ENCODE results near the gene RYR2. TPM values are rescaled to one million over a fixed set of nuclear protein-coding genes. Genes with fewer than 3 reads are reported as not detected.

RYR2 gene
- total RNA-seq, 1 experiment from 2014 or later: 0.03 TPM

GRCh38 chr1:237050915-237051314, 8.9 kb downstream of the RYR2 start:
- H3K4me1 ChIP-seq (ENCODE audit: control insufficient read depth, insufficient read depth, low read length): no peaks in the 10 kb centered on the region
- H3K9me3 ChIP-seq (ENCODE audit: control insufficient read depth, insufficient read depth, low read depth, low read length): no peaks in the 10 kb centered on the region
- TF ChIP-seq SIN3A (IDR thresholded peaks at IDR 0.05; ENCODE audit: borderline replicate concordance, insufficient read depth, low read depth, low read length): no peak
- TF ChIP-seq POLR2AphosphoS5 (IDR thresholded peaks at IDR 0.05; ENCODE audit: low read depth, low read length): no peak
- TF ChIP-seq CTCF (IDR thresholded peaks at IDR 0.05): no peak
- no peak for TF ChIP-seq TCF7L2 (IDR thresholded peaks at IDR 0.05; ENCODE audit: low read depth, low read length)
- no peak for TF ChIP-seq REST (IDR thresholded peaks at IDR 0.05; ENCODE audit: insufficient read depth in 1 of 2, low read depth in 2 of 2, low read length in 1 of 2)
- intact Hi-C loops (cut with micrococcal nuclease; ENCODE audit: unreplicated experiment): no loop called here
- H3K27me3 ChIP-seq (ENCODE audit: control insufficient read depth, insufficient read depth, low read length): peaks cover 13% of the 10 kb centered on the region
- CTCF ChIA-PET: no interaction called here
- no peak overlapping the region for H3K27ac ChIP-seq (ENCODE audit: low read length)
- no peak for DNase-seq (ENCODE audit: low read depth, low spot score)
- in situ Hi-C loops (cut with HindIII; ENCODE audit: low pct_unique_long_range_greater_than_20kb, low sequenced_read_pairs): no loop called here
- BruUV-seq (replicated peaks): no TSS peak
- H3K4me3 ChIP-seq (ENCODE audit: low read depth in 2 of 2, low read length in 2 of 2): no peak overlapping the region
- no peak for ATAC-seq
- H3K36me3 ChIP-seq (ENCODE audit: control insufficient read depth, insufficient read depth, low read length): no peaks in the 10 kb centered on the region; the same call in 1 of the 2 replicates
- POLR2A ChIA-PET: no interaction called here

GRCh38 chr1:237054313-237054712, 12.3 kb downstream of the RYR2 start:
- intact Hi-C loops (cut with micrococcal nuclease; ENCODE audit: unreplicated experiment): no loop called here
- no peaks in the 10 kb centered on the region for H3K36me3 ChIP-seq (ENCODE audit: control insufficient read depth, insufficient read depth, low read length)
- no peak for DNase-seq (ENCODE audit: low read depth, low spot score)
- no peaks in the 10 kb centered on the region for H3K9me3 ChIP-seq (ENCODE audit: control insufficient read depth, insufficient read depth, low read depth, low read length)
- ATAC-seq: no peak
- in situ Hi-C loops (cut with HindIII; ENCODE audit: low pct_unique_long_range_greater_than_20kb, low sequenced_read_pairs): no loop called here
- H3K27me3 ChIP-seq (ENCODE audit: control insufficient read depth, insufficient read depth, low read length): peaks cover 9% of the 10 kb centered on the region
- no peak overlapping the region for H3K4me3 ChIP-seq (ENCODE audit: low read depth in 2 of 2, low read length in 2 of 2)
- H3K27ac ChIP-seq (ENCODE audit: low read length): no peak overlapping the region
- TF ChIP-seq REST (IDR thresholded peaks at IDR 0.05; ENCODE audit: insufficient read depth in 1 of 2, low read depth in 2 of 2, low read length in 1 of 2): no peak
- TF ChIP-seq CTCF (IDR thresholded peaks at IDR 0.05): no peak
- no peak for TF ChIP-seq SIN3A (IDR thresholded peaks at IDR 0.05; ENCODE audit: borderline replicate concordance, insufficient read depth, low read depth, low read length)
- no peak for TF ChIP-seq POLR2AphosphoS5 (IDR thresholded peaks at IDR 0.05; ENCODE audit: low read depth, low read length)
- no peak for TF ChIP-seq TCF7L2 (IDR thresholded peaks at IDR 0.05; ENCODE audit: low read depth, low read length)
- ChIA-PET CTCF (no interaction called here), POLR2A (no interaction called here)
- no peaks in the 10 kb centered on the region for H3K4me1 ChIP-seq (ENCODE audit: control insufficient read depth, insufficient read depth, low read length)
- BruUV-seq (replicated peaks): no TSS peak

Data from Panc1 (cell line).